Forelimb muscle (tissue), 1 donor: Measurements from ENCODE around the gene TEX30. TPM values are rescaled to one million over a fixed set of nuclear protein-coding genes. Genes with fewer than 3 reads are reported as not detected.

Experiments used
- polyA plus RNA-seq: library from polyadenylated mRNA; unstranded; fragments of 120-200 nt; gene quantifications from one replicate; pipeline ENCODE4 v1.2.1, GENCODE V29; 2013; ENCODE audit not compliant: insufficient read length

The TEX30 gene
- polyA plus RNA-seq, 1 donor = 11.9 TPM

Other genes starting within 250 kb of the TEX30 start
- gene TPP2, start 176.8 kb downstream of the TEX30 start, polyA plus RNA-seq = 45.0 TPM
- gene METTL21C, start 78.7 kb downstream of the TEX30 start, polyA plus RNA-seq = 17.6 TPM
- 21.3 TPM for gene POGLUT2, start 25.2 kb upstream of the TEX30 start, polyA plus RNA-seq
- 30.2 TPM for gene BIVM, start 25.3 kb upstream of the TEX30 start, polyA plus RNA-seq
- gene ERCC5, start 72.2 kb upstream of the TEX30 start, polyA plus RNA-seq = 37.7 TPM